NK-92 (cell line): ENCODE data around the gene FOXN1.

Source experiments
- DNase-seq: peaks from one replicate; lab custom pipeline; 2025; ENCODE audit not compliant: unreplicated experiment; lab: John Stamatoyannopoulos, UW

Gene FOXN1

GRCh38 chr17:28545787-28546415 is 39.8 kb downstream of the FOXN1 start:
- no peak for DNase-seq

GRCh38 chr17:28547096-28547622 is 41.0 kb downstream of the FOXN1 start:
- no peak for DNase-seq

DNA sequence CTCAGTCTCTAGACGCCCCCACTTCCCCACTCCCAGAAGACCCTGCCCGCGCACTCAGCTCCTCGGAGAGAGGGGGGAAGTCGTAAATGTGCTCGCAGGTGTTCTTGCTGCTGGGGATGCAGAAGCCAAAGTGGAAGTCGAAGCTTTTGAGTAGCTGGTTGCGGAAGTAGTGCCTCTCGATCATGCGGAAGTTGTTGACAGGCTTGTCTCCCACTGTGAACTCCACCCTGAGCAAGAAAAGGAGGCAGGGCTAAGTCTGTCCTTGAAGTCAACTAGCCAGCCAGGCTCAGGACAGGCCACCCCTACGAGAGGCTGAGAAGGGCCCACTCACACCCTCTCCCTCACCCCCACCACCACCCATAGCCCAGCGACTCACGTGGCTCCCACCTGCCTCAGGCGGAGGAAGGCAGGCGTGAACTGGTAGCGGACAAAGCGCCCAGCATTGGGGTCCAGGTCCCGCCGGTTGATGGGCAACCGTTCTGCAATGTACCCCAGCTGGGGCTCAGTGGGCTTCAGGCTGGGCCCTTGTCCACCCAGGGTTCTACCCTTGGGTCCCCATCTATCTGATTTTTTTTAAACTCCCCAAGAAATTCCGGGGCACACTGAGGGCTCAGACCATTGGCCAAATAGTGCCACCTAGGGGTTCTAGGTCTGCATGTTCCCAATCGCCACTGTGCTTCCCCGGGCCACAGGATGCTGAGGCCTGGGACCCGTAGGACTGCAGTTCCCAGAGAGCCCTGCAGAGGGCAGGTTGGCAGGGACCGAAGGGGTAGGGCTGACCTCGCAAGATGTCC is 41.7 kb downstream of the FOXN1 start:
- DNase-seq, result no peak

- DNase-seq, result no peak
These were observed 42.4 kb downstream of the FOXN1 start for GRCh38 chr17:28548417-28549130.

- no peak for DNase-seq
These were observed 43.3 kb downstream of the FOXN1 start for GRCh38 chr17:28549236-28550132.

- DNase-seq, result no peak
These were observed 44.7 kb downstream of the FOXN1 start for GRCh38 chr17:28550858-28551257.

- no peak for DNase-seq
These were observed 45.5 kb downstream of the FOXN1 start for GRCh38 chr17:28551421-28552175.

DNA sequence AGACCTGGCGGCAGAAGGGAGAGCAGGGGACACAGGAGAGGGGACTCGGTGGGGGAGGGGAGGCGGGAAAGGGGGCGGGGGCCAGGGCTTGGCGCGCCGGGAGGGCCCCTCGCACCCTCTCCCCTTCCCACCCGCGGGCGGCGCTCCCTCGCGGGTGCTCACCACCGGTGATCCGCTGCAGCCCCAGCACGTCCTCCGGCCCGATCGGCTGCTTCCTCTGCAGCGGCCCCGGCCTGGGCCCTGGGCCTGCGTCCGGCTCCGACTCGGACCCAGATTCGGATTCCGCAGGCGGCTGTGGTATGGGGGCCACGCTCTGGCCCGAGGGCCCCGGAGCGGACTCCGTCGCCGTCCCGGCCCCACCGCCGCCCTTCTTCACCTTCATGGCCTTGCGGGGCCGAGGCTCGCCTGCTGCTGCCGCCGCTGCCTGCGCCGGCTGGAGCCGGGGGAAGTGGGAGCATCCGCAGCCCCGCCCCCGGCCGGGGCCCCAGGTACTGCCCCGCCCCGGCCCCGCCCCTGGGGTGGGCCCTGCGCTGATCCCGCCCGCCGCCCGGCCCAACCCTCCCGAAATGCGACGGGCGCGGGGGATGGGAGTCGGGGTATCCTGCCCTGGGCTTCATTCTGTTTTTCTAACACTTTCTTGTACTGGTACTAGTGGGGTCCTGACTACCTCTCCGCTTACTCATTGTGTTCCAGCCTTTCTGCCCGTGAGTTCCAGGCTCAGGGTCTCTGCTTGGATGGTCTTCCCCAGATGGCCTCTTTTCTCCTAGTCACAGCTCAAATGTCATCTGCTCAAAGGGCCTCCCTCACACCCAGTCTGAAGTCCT is 46.2 kb downstream of the FOXN1 start, which contains the start of gene UNC119:
UNC119 (minus strand) TSS at position 449 of the 824 bp plus-strand sequence; CDS start at position 382, 67 bp downstream.
- no peak for DNase-seq

- DNase-seq, result no peak
These were observed 46.9 kb downstream of the FOXN1 start for GRCh38 chr17:28553000-28553505.

- DNase-seq, result no peak
These were observed 48.4 kb downstream of the FOXN1 start for GRCh38 chr17:28554565-28554964.

DNA sequence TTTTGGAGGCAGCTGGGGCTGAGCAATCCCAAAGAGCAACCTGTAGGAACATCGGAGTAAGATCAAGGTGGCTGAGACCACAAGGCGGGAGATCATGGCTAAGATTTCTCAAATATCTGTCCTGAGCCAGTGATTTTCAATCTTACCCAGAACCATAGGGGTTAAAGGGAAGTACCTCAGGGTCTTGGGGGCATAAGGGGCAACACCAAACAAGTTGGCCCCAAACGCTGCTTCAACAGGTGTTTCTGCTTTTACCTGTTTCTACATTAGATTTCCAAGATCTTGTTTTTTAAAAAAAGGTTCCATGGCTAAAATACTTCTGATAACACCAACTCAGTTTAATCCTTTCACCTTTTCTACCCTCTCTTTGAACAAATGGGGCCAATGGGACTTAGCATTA is 48.9 kb downstream of the FOXN1 start:
- no peak for DNase-seq

DNA sequence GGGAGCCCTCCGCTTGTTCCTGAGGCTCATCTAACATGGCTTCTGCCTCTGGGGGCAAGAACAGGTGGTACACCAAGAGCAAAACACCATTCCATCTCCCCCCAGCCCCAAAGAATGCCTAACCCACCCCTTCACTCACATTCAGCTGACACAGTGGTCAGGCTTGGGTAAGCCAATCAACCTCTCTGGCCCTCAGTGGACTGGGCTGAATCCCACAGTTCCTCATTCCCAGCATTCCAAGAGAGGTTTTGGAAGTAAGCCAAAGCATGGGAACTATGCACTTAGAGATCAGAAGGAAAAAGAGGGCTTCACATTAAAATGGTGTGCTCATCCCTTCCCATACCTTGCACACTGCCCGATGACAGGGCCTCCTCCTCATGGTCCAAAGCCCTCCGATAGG is 57.3 kb downstream of the FOXN1 start:
- no peak for DNase-seq

GRCh38 chr17:28567604-28568003 is 61.5 kb downstream of the FOXN1 start:
- no peak for DNase-seq

- no peak for DNase-seq
These were observed 63.3 kb downstream of the FOXN1 start for GRCh38 chr17:28569446-28569845.

DNA sequence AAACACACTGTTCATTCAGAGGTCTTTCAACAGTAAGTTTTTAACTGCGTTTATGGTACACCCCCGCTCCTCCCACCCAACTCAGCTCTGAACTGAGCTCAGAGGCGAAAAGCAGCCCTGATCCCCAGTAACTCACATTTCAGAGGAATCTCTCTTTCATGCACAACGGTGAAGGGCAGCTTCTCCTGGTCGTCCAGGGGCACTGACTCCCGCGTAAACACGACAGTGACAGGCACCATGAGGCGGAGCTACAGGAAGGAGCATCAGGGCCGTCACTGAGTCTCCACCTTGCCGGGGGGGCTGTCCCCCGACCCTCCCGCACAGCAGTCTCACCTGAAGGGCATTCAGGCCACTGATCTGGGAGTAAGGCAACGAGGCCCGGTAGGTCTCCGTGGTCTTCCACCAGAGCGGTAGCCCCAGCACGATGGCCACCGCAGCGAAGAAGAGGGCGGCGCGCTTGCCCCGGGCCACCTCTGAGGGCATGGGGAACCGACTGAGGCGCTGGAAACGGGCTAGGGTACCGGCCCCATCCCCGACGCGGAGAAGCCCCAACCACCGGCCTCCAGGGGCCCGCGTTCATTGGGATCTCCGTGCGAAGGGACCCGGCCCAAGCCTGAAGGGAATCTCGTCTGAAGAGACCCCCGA is 64.7 kb downstream of the FOXN1 start:
- DNase-seq, result no peak

DNA sequence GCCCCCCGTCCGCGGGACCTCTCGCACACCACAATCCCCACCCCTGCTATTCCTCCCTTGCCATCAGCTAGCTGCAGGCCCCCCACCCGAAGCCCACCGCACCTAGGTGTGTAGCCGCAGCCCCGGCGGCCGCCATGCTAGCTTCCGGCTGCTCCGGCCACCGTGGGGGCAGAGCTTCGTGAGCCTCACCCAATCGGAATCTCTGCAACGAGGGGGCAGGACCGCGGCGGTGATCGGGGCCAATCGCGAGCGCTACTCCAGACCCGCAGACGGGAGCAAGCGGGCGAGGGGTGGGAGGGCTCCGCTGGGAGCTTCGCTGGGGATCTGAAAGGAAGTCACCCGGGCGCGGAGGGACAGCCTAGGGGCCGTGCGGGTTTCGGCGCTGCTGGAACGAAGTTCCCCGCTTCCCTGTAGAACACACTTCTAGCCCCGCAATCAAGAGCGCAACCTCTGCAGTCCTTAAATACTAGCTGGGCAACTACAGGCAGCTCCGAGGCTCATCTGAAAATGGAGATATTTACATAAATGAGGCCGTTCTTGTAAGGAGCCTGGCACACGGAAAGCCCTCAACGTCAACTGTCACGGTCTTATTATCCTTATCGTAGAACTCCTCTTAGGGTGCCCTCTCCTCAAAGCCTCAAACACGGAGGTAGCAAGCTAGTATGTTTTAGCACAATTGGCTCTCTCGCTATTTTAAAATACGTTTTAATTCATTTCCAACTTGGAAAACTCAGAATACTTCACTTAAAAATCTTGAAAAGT is 65.4 kb downstream of the FOXN1 start, which contains the start of gene PIGS:
PIGS (minus strand) TSS at position 164 of the 762 bp plus-strand sequence; CDS start at position 136, 28 bp downstream.
- DNase-seq, result no peak

- no peak for DNase-seq
These were observed 66.3 kb downstream of the FOXN1 start for GRCh38 chr17:28572259-28573039.
